H9 (cell line): ENCODE measurements around the gene SLX4. TPM values are rescaled to one million over a fixed set of nuclear protein-coding genes. Genes with fewer than 3 reads are reported as not detected.

Experiments used
- DNase-seq: peaks from one replicate; pipeline ENCODE4 v3.0.0-alpha.2; 2017
- H2AFZ ChIP-seq: one replicate; pipeline ENCODE4 v1.6.1; 2013; ENCODE audit warnings: mild to moderate bottlenecking, low read length, control low read depth, moderate library complexity
- H2AK5ac ChIP-seq: 2 replicates; pipeline ENCODE4 v1.6.1; 2013; ENCODE audit warnings: low read length, control low read depth, mixed read lengths; ENCODE audit not compliant: insufficient read length
- H2BK120ac ChIP-seq: one replicate; pipeline ENCODE4 v1.6.1; 2013; ENCODE audit warnings: low read depth, mild to moderate bottlenecking, low read length, control low read depth, inconsistent platforms; ENCODE audit not compliant: poor library complexity, severe bottlenecking
- H2BK12ac ChIP-seq: 2 replicates; pipeline ENCODE4 v1.6.1; 2013; ENCODE audit warnings: low read length, control low read depth, mixed read lengths, low read depth; ENCODE audit not compliant: insufficient read length
- H2BK15ac ChIP-seq: 2 replicates; pipeline ENCODE4 v1.6.1; 2013; ENCODE audit warnings: low read depth, low read length, control low read depth
- H2BK20ac ChIP-seq: one replicate; pipeline ENCODE4 v1.6.1; 2013; ENCODE audit warnings: low read depth, mild to moderate bottlenecking, low read length, control low read depth, inconsistent platforms; ENCODE audit not compliant: poor library complexity, severe bottlenecking
- H2BK5ac ChIP-seq: 2 replicates; pipeline ENCODE4 v1.6.1; 2013; ENCODE audit warnings: low read length, control low read depth, mixed read lengths; ENCODE audit not compliant: insufficient read length
- H3K14ac ChIP-seq: 2 replicates; pipeline ENCODE4 v1.6.1; 2013; ENCODE audit warnings: low read length, control low read depth; ENCODE audit not compliant: insufficient read depth
- H3K18ac ChIP-seq: 2 replicates; pipeline ENCODE4 v1.6.1; 2013; ENCODE audit warnings: low read depth, mild to moderate bottlenecking, mixed read lengths, low read length, control low read depth; ENCODE audit not compliant: insufficient read length
- H3K23ac ChIP-seq: 2 replicates; pipeline ENCODE4 v1.6.1; 2013; ENCODE audit warnings: low read length, control low read depth, mixed read lengths, low read depth; ENCODE audit not compliant: insufficient read length
- H3K23me2 ChIP-seq: 2 replicates; pipeline ENCODE4 v1.6.1; 2013; ENCODE audit warnings: low read depth, mild to moderate bottlenecking, mixed read lengths, low read length, control low read depth; ENCODE audit not compliant: insufficient read length, poor library complexity, severe bottlenecking
- H3K27ac ChIP-seq: 2 replicates; pipeline ENCODE4 v1.5.1; 2013; ENCODE audit warnings: low read length, control low read depth, mixed read lengths, low read depth; ENCODE audit not compliant: insufficient read length
- H3K27me3 ChIP-seq: 2 replicates; pipeline ENCODE4 v1.6.1; 2013; ENCODE audit warnings: low read length, control low read depth, inconsistent platforms; ENCODE audit not compliant: insufficient read depth
- H3K4ac ChIP-seq: 2 replicates; pipeline ENCODE4 v1.6.1; 2013; ENCODE audit warnings: low read depth, mild to moderate bottlenecking, control low read depth, inconsistent platforms, low read length, moderate library complexity
- H3K4me1 ChIP-seq: 2 replicates; pipeline ENCODE4 v1.6.1; 2013; ENCODE audit warnings: low read length, control low read depth, inconsistent platforms; ENCODE audit not compliant: insufficient read depth
- H3K4me2 ChIP-seq: 2 replicates; pipeline ENCODE4 v1.6.1; 2013; ENCODE audit warnings: low read length, control low read depth, mixed read lengths; ENCODE audit not compliant: insufficient read length, insufficient read depth
- H3K56ac ChIP-seq: 2 replicates; pipeline ENCODE4 v1.6.1; 2013; ENCODE audit warnings: low read depth, mild to moderate bottlenecking, mixed read lengths, low read length, control low read depth; ENCODE audit not compliant: insufficient read length
- H3K79me1 ChIP-seq: 2 replicates; pipeline ENCODE4 v1.6.1; 2013; ENCODE audit warnings: low read depth, mild to moderate bottlenecking, moderate library complexity, low read length, control low read depth, inconsistent platforms; ENCODE audit not compliant: insufficient read depth, poor library complexity, severe bottlenecking
- H3K79me2 ChIP-seq: 2 replicates; pipeline ENCODE4 v1.6.1; 2013; ENCODE audit warnings: low read length, control low read depth, inconsistent platforms; ENCODE audit not compliant: insufficient read depth
- H3K9ac ChIP-seq: 2 replicates; pipeline ENCODE4 v1.6.1; 2013; ENCODE audit warnings: low read length, control low read depth, mixed read lengths; ENCODE audit not compliant: insufficient read length; ENCODE audit errors: extremely low read depth
- H3K9me3 ChIP-seq: one replicate; pipeline ENCODE4 v1.6.1; 2013; ENCODE audit warnings: low read depth, low read length, inconsistent platforms; ENCODE audit not compliant: control insufficient read depth
- H3T11ph ChIP-seq: one replicate; pipeline ENCODE4 v1.6.1; 2013; ENCODE audit warnings: mild to moderate bottlenecking, low read length, control low read depth, inconsistent platforms
- H4K20me1 ChIP-seq: one replicate; pipeline ENCODE4 v1.6.1; 2013; ENCODE audit not compliant: control insufficient read depth, insufficient read length, insufficient read depth
- H4K5ac ChIP-seq: 2 replicates; pipeline ENCODE4 v1.6.1; 2013; ENCODE audit warnings: low read depth, mild to moderate bottlenecking, mixed read lengths, low read length, control low read depth; ENCODE audit not compliant: insufficient read length
- H4K8ac ChIP-seq: replicated peaks from 2 replicates; pipeline ENCODE4 v1.6.1; 2013; ENCODE audit warnings: low read length, control low read depth, mixed read lengths, low read depth; ENCODE audit not compliant: insufficient read length
- H4K91ac ChIP-seq: 2 replicates; pipeline ENCODE4 v1.6.1; 2013; ENCODE audit warnings: low read depth, mild to moderate bottlenecking, moderate library complexity, mixed read lengths, low read length, control low read depth; ENCODE audit not compliant: insufficient read length
- H3K27ac Mint-ChIP-seq, 3 experiments: 2 replicates in 2 of 3; 3 replicates in 1 of 3; pipeline ENCODE4 v1.8.0; 2020 to 2021; ENCODE audit warnings: mixed read lengths in 3 of 3, mild to moderate bottlenecking in 1 of 3, moderate library complexity in 1 of 3
- H3K27me3 Mint-ChIP-seq: 2 replicates; pipeline ENCODE4 v1.8.0; 2021; ENCODE audit warnings: low read depth, mild to moderate bottlenecking, moderate library complexity, mixed read lengths
- H3K36me3 Mint-ChIP-seq, 3 experiments: 2 replicates in 2 of 3; 3 replicates in 1 of 3; pipeline ENCODE4 v1.8.0; 2020 to 2021; ENCODE audit warnings: low read depth in 3 of 3, mixed read lengths in 3 of 3; ENCODE audit not compliant: insufficient read depth in 1 of 3
- H3K4me1 Mint-ChIP-seq, 2 experiments: 2 replicates each; pipeline ENCODE4 v1.8.0; 2020; ENCODE audit warnings: mixed read lengths in 2 of 2
- H3K4me3 Mint-ChIP-seq, 2 experiments: 2 replicates in 1 of 2; 3 replicates in 1 of 2; pipeline ENCODE4 v1.8.0; 2020 to 2021; ENCODE audit warnings: mild to moderate bottlenecking in 2 of 2, mixed read lengths in 2 of 2, moderate library complexity in 1 of 2
- H3K9me3 Mint-ChIP-seq, 2 experiments: 2 replicates in 1 of 2; 3 replicates in 1 of 2; pipeline ENCODE4 v1.8.0; 2020; ENCODE audit warnings: mild to moderate bottlenecking in 2 of 2, mixed read lengths in 2 of 2, moderate library complexity in 1 of 2
- WGBS: extraction: QIAGEN DNeasy Blood & Tissue Kit; methylation state at CpG from one replicate; pipeline ENCODE4 v1.1.7; 2013; ENCODE audit warnings: missing lambda C conversion rate, low lambda C conversion rate, mixed read lengths; ENCODE audit not compliant: insufficient read length; ENCODE audit errors: extremely low coverage; 5-methylcytosine and 5-hydroxymethylcytosine counted together
- total RNA-seq: library from RNA; stranded (reverse); gene quantifications from 2 replicates; pipeline ENCODE4 v1.2.1, GENCODE V29; 2021
- TF ChIP-seq, protein P1 (sequence below): fragments of 200-600 bp; sonication (generic); conservative IDR thresholded peaks from 3 replicates; pipeline ENCODE4 v1.8.0; 2021; ENCODE audit warnings: antibody characterized with exemption, mild to moderate bottlenecking

SLX4 gene
- total RNA-seq, 1 experiment from 2014 or later: 9.9 TPM

DNA sequence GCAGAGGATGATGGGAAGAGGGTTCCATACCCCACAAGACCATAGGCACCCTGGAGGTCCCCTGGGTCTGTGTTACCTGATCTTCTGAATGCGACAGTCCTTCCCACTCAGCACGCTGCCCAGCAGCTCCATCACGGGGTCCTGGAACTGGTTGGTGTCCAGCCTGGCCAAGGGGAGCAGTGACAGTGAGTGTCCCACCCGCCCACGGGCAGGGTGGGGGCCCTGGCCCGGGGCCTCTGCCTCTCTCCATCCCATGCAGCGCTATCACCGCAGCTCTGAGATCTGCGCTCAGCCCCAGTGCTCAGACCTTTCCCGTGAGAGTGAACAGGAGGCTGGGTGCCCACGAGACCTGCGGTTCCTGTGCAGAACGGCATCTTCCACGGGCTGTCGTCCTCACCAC lies 49.8 kb downstream of the SLX4 start:
- H3K4me1 Mint-ChIP-seq: peaks cover 3 to 5% of the 10 kb centered on the region in 2 experiments; a peak in 3 of 4 replicates
- H3K27me3 ChIP-seq: no peaks in the 10 kb centered on the region
- H3K27me3 Mint-ChIP-seq: peaks cover 9% of the 10 kb centered on the region
- no peak overlapping the region for H2BK15ac ChIP-seq
- H3K9ac ChIP-seq: no peak overlapping the region
- no peak overlapping the region for H4K91ac ChIP-seq
- H3K27ac ChIP-seq: no peak overlapping the region
- H4K20me1 ChIP-seq: no peaks in the 10 kb centered on the region
- no CpG with 5 or more reads among the region's 15 CpGs for WGBS
- H4K8ac ChIP-seq: no peak overlapping the region
- H3K79me1 ChIP-seq: no peaks in the 10 kb centered on the region
- TF ChIP-seq, protein P1, sequence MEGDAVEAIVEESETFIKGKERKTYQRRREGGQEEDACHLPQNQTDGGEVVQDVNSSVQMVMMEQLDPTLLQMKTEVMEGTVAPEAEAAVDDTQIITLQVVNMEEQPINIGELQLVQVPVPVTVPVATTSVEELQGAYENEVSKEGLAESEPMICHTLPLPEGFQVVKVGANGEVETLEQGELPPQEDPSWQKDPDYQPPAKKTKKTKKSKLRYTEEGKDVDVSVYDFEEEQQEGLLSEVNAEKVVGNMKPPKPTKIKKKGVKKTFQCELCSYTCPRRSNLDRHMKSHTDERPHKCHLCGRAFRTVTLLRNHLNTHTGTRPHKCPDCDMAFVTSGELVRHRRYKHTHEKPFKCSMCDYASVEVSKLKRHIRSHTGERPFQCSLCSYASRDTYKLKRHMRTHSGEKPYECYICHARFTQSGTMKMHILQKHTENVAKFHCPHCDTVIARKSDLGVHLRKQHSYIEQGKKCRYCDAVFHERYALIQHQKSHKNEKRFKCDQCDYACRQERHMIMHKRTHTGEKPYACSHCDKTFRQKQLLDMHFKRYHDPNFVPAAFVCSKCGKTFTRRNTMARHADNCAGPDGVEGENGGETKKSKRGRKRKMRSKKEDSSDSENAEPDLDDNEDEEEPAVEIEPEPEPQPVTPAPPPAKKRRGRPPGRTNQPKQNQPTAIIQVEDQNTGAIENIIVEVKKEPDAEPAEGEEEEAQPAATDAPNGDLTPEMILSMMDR: no peak
- H3K4me2 ChIP-seq: no peak overlapping the region
- no peak overlapping the region for H3K14ac ChIP-seq
- no peak overlapping the region for H2AFZ ChIP-seq
- H4K5ac ChIP-seq: no peak overlapping the region
- no peak overlapping the region for H2BK20ac ChIP-seq
- H3K23ac ChIP-seq: no peak overlapping the region
- no peak overlapping the region for H2AK5ac ChIP-seq
- H3K4me3 Mint-ChIP-seq: no peak overlapping the region
- H3K9me3 Mint-ChIP-seq: no peaks in the 10 kb centered on the region
- no peaks in the 10 kb centered on the region for H3K79me2 ChIP-seq
- no peaks in the 10 kb centered on the region for H3K4me1 ChIP-seq
- no peak overlapping the region for H2BK5ac ChIP-seq
- H3K27ac Mint-ChIP-seq: no peak overlapping the region
- H2BK120ac ChIP-seq: no peak overlapping the region
- no peak overlapping the region for H3K18ac ChIP-seq
- H3T11ph ChIP-seq: no peak overlapping the region
- no peak for DNase-seq
- H3K56ac ChIP-seq: no peak overlapping the region
- H2BK12ac ChIP-seq: no peak overlapping the region
- no peaks in the 10 kb centered on the region; a peak in 1 of 7 replicates for H3K36me3 Mint-ChIP-seq
- no peaks in the 10 kb centered on the region for H3K9me3 ChIP-seq
- no peak overlapping the region for H3K4ac ChIP-seq
- H3K23me2 ChIP-seq: peaks cover 6% of the 10 kb centered on the region
